GM23338 (cell line): ENCODE results near the gene MRPL23. TPM values are rescaled to one million over a fixed set of nuclear protein-coding genes. Genes with fewer than 3 reads are reported as not detected.

Experiments used
- ATAC-seq: fragments of 200-7000 bp; cut with Tn5 transposase; 3 replicates; pipeline ENCODE4 v1.9.1; 2020
- DNase-seq: peaks from one replicate; pipeline ENCODE4 v3.0.0-alpha.2; 2015; ENCODE audit warnings: low spot score
- H2AFZ ChIP-seq: fragments of 200-600 bp; sonication (generic); 2 replicates; pipeline ENCODE4 v1.8.0; 2016; ENCODE audit warnings: antibody characterized with exemption, mild to moderate bottlenecking, moderate library complexity
- H3F3A ChIP-seq: fragments of 200-600 bp; sonication (generic); replicated peaks from 2 replicates; pipeline ENCODE4 v1.8.0; 2017; ENCODE audit warnings: antibody characterized with exemption, mixed run types, low read depth
- H3K27ac ChIP-seq: fragments of 200-600 bp; sonication (generic); 2 replicates; pipeline ENCODE4 v1.6.1; 2016; ENCODE audit warnings: low read depth
- H3K27me3 ChIP-seq: fragments of 200-600 bp; sonication (generic); 2 replicates; pipeline ENCODE4 v1.8.0; 2016; ENCODE audit warnings: mild to moderate bottlenecking, mixed run types, moderate library complexity; ENCODE audit not compliant: insufficient read depth
- H3K36me3 ChIP-seq: fragments of 200-600 bp; sonication (generic); 2 replicates; pipeline ENCODE4 v1.8.0; 2016; ENCODE audit warnings: mild to moderate bottlenecking; ENCODE audit not compliant: insufficient read depth
- H3K4me1 ChIP-seq: fragments of 200-600 bp; sonication (generic); 2 replicates; pipeline ENCODE4 v1.8.0; 2016; ENCODE audit warnings: mild to moderate bottlenecking, moderate library complexity; ENCODE audit not compliant: insufficient read depth
- H3K4me2 ChIP-seq: fragments of 200-600 bp; sonication (generic); 2 replicates; pipeline ENCODE4 v1.7.1; 2017; ENCODE audit warnings: mixed run types
- H3K4me3 ChIP-seq: fragments of 200-600 bp; sonication (generic); 2 replicates; pipeline ENCODE4 v1.6.1; 2016; ENCODE audit warnings: mixed run types
- H3K79me2 ChIP-seq: fragments of 200-600 bp; sonication (generic); replicated peaks from 2 replicates; pipeline ENCODE4 v1.8.0; 2017; ENCODE audit warnings: mild to moderate bottlenecking; ENCODE audit not compliant: insufficient read depth
- H3K9me2 ChIP-seq: fragments of 200-600 bp; sonication (generic); 2 replicates; pipeline ENCODE4 v1.8.0; 2017; ENCODE audit not compliant: insufficient read depth
- H4K20me1 ChIP-seq: fragments of 200-600 bp; sonication (generic); replicated peaks from 2 replicates; pipeline ENCODE4 v1.8.0; 2017; ENCODE audit warnings: mild to moderate bottlenecking; ENCODE audit not compliant: insufficient read depth
- H3K27ac Mint-ChIP-seq: 2 replicates; pipeline ENCODE4 v1.8.0; 2020; ENCODE audit warnings: inconsistent platforms, mild to moderate bottlenecking, moderate library complexity, mixed read lengths
- H3K27me3 Mint-ChIP-seq: 3 replicates; pipeline ENCODE4 v1.8.0; 2022; ENCODE audit warnings: low read depth, mild to moderate bottlenecking, moderate library complexity, mixed read lengths, inconsistent platforms; ENCODE audit not compliant: insufficient read depth, poor library complexity
- H3K36me3 Mint-ChIP-seq: 3 replicates; pipeline ENCODE4 v1.8.0; 2021; ENCODE audit warnings: low read depth, mild to moderate bottlenecking, inconsistent platforms, moderate library complexity, mixed read lengths
- H3K4me1 Mint-ChIP-seq: 3 replicates; pipeline ENCODE4 v1.8.0; 2020; ENCODE audit warnings: mild to moderate bottlenecking, inconsistent platforms, mixed read lengths
- H3K4me3 Mint-ChIP-seq: 3 replicates; pipeline ENCODE4 v1.8.0; 2021; ENCODE audit warnings: moderate library complexity, mild to moderate bottlenecking, inconsistent platforms, mixed read lengths
- H3K9me3 Mint-ChIP-seq: 3 replicates; pipeline ENCODE4 v1.8.0; 2020; ENCODE audit warnings: moderate library complexity, mild to moderate bottlenecking, inconsistent platforms, mixed read lengths
- CREB1 ChIP-seq: fragments of 250-450 bp; sonication (Bioruptor Pico); IDR thresholded peaks from 2 replicates; pipeline ENCODE4 v1.5.0; 2020; ENCODE audit warnings: low read depth, mild to moderate bottlenecking, moderate library complexity
- ETS1 ChIP-seq: IDR thresholded peaks from 2 replicates; pipeline ENCODE4 v1.6.1; 2016; ENCODE audit warnings: antibody characterized with exemption
- EZH2 ChIP-seq: fragments of 200-600 bp; sonication (generic); IDR thresholded peaks from one replicate; pipeline ENCODE4 v1.8.0; 2017; ENCODE audit warnings: antibody characterized with exemption, mild to moderate bottlenecking, low read depth; ENCODE audit not compliant: unreplicated experiment
- EZH2phosphoT487 ChIP-seq: fragments of 200-600 bp; sonication (generic); IDR thresholded peaks from one replicate; pipeline ENCODE4 v1.8.1; 2018; ENCODE audit warnings: antibody characterized with exemption; ENCODE audit not compliant: unreplicated experiment
- JUNB ChIP-seq: IDR thresholded peaks from one replicate; pipeline ENCODE4 v1.6.1; 2016; ENCODE audit warnings: antibody characterized with exemption; ENCODE audit not compliant: unreplicated experiment
- NANOG ChIP-seq: IDR thresholded peaks from 2 replicates; pipeline ENCODE4 v1.6.1; 2016; ENCODE audit warnings: antibody characterized with exemption, borderline replicate concordance
- POLR2AphosphoS5 ChIP-seq: IDR thresholded peaks from 2 replicates; pipeline ENCODE4 v1.6.1; 2016; ENCODE audit warnings: antibody characterized with exemption, low read depth
- STAT1 ChIP-seq: IDR thresholded peaks from one replicate; pipeline ENCODE4 v1.6.1; 2016; ENCODE audit warnings: antibody characterized with exemption; ENCODE audit not compliant: unreplicated experiment
- ZNF114 ChIP-seq: fragments of 250-450 bp; sonication (Bioruptor Pico); IDR thresholded peaks from 2 replicates; pipeline ENCODE4 v1.5.0; 2020; ENCODE audit warnings: mild to moderate bottlenecking, moderate library complexity
- ZNF462 ChIP-seq: fragments of 250-450 bp; sonication (Bioruptor Pico); IDR thresholded peaks from 2 replicates; pipeline ENCODE4 v1.5.0; 2020; ENCODE audit warnings: mild to moderate bottlenecking, moderate library complexity
- polyA plus RNA-seq: library from polyadenylated mRNA; unstranded; fragments of >200 nt; fragmentation: Nextera tagmentation; extraction: Ambion mirVana; gene quantifications from 2 replicates; pipeline ENCODE4 v1.2.1, GENCODE V29; 2016
- total RNA-seq: library from RNA; depleted of rRNA; stranded (reverse); fragments of >200 nt; shearing (Covaris generic); gene quantifications from 2 replicates; pipeline ENCODE4 v1.2.3, GENCODE V29; 2014
- TF ChIP-seq, protein P1 (sequence below), 2 experiments: fragments of 200-600 bp in 1 of 2; sonication (generic) in 1 of 2; conservative IDR thresholded peaks; 2 replicates each; pipeline versions ENCODE4 v1.5.1 to v1.6.1; 2016 to 2017; ENCODE audit warnings: antibody characterized with exemption in 2 of 2, low read depth in 2 of 2, mild to moderate bottlenecking in 2 of 2, moderate library complexity in 1 of 2

Gene MRPL23
- total and polyA plus RNA-seq, 2 experiments from 2014 or later: 84.7 to 91.5 TPM

DNA sequence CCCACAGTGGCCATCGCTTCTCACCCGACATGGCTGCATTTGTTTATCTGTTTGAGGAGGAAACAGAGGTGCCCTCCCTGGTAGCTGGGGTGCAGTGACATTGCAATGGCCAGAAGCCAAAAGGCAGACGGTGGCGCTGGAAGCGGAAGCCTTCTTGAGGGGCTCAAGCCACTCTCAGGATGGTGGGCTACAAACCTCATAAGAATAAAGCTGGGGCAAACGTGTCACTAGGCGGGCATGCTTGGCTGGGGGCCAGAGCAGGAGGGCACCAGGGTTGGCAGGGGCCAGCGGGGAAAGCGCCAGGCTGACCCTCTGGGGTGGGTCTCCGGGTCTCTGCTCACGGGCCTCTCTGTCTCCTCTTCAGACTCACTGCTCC, 15.0 kb upstream of the MRPL23 start:
- H3K27me3 Mint-ChIP-seq: peaks cover 17% of the 10 kb centered on the region
- no peak overlapping the region for H3K4me3 Mint-ChIP-seq
- no peak for ATAC-seq

GRCh38 chr11:1932681-1933080, 14.5 kb upstream of the MRPL23 start:
- no peak overlapping the region for H3K4me3 Mint-ChIP-seq
- no peaks in the 10 kb centered on the region for H3K36me3 Mint-ChIP-seq
- Histone ChIP-seq H3F3A (no peaks in the 10 kb centered on the region), H3K27ac (no peak overlapping the region), H3K4me1 (no peaks in the 10 kb centered on the region), H3K27me3 (no peaks in the 10 kb centered on the region), H3K9me2 (no peaks in the 10 kb centered on the region), H3K4me3 (no peak overlapping the region), H2AFZ (no peak overlapping the region), H3K79me2 (no peaks in the 10 kb centered on the region), H3K36me3 (no peaks in the 10 kb centered on the region), H3K4me2 (no peak overlapping the region), H4K20me1 (no peaks in the 10 kb centered on the region)
- H3K4me1 Mint-ChIP-seq: 0 out of 3 replicates have a peak, but pooled peaks cover 5% of the 10 kb centered on the region
- no peak for ATAC-seq
- no peak for DNase-seq
- no peak overlapping the region for H3K27ac Mint-ChIP-seq
- H3K27me3 Mint-ChIP-seq: peaks cover 17% of the 10 kb centered on the region
- H3K9me3 Mint-ChIP-seq: no peaks in the 10 kb centered on the region
- TF ChIP-seq STAT1 (no peak), ETS1 (no peak), CREB1 (CRISPR knock-in tag) (no peak), NANOG (no peak), JUNB (no peak), ZNF462 (no peak), POLR2AphosphoS5 (no peak), EZH2phosphoT487 (no peak), EZH2 (no peak)
- TF ChIP-seq, protein P1, sequence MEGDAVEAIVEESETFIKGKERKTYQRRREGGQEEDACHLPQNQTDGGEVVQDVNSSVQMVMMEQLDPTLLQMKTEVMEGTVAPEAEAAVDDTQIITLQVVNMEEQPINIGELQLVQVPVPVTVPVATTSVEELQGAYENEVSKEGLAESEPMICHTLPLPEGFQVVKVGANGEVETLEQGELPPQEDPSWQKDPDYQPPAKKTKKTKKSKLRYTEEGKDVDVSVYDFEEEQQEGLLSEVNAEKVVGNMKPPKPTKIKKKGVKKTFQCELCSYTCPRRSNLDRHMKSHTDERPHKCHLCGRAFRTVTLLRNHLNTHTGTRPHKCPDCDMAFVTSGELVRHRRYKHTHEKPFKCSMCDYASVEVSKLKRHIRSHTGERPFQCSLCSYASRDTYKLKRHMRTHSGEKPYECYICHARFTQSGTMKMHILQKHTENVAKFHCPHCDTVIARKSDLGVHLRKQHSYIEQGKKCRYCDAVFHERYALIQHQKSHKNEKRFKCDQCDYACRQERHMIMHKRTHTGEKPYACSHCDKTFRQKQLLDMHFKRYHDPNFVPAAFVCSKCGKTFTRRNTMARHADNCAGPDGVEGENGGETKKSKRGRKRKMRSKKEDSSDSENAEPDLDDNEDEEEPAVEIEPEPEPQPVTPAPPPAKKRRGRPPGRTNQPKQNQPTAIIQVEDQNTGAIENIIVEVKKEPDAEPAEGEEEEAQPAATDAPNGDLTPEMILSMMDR (conservative IDR thresholded peaks at IDR 0.05; ENCODE audit: low read depth in 2 of 2): no peak

More for the DNA sequence above, 15.0 kb upstream of the MRPL23 start:
- no peak overlapping the region for H2AFZ ChIP-seq
- no peaks in the 10 kb centered on the region for H3K27me3 ChIP-seq
- H3K36me3 ChIP-seq: no peaks in the 10 kb centered on the region
- no peak for TF ChIP-seq ZNF114 (CRISPR knock-in tag)
- TF ChIP-seq ETS1: no peak
- no peak for TF ChIP-seq JUNB
- TF ChIP-seq EZH2: no peak
- Mint-ChIP-seq H3K27ac (no peak overlapping the region), H3K4me1 (0 out of 3 replicates have a peak, but pooled peaks cover 5% of the 10 kb centered on the region), H3K9me3 (no peaks in the 10 kb centered on the region), H3K36me3 (no peaks in the 10 kb centered on the region)
- H3K27ac ChIP-seq: no peak overlapping the region
- H3K9me2 ChIP-seq: no peaks in the 10 kb centered on the region
- H3K4me3 ChIP-seq: no peak overlapping the region
- no peaks in the 10 kb centered on the region for H3F3A ChIP-seq
- H4K20me1 ChIP-seq: no peaks in the 10 kb centered on the region
- H3K4me1 ChIP-seq: no peaks in the 10 kb centered on the region
- no peak for DNase-seq
- no peaks in the 10 kb centered on the region for H3K79me2 ChIP-seq
- H3K4me2 ChIP-seq: no peak overlapping the region
